Femur (tissue), 1 donor: ENCODE measurements around the gene PAGR1.
"Not testable (repeated sequence)": the region's sequence is repeated elsewhere in the genome, so short reads cannot be mapped to it uniquely, and the experiment has no call there.

Experiments
- DNase-seq: peaks from one replicate; pipeline ENCODE4 v3.0.0-alpha.2; 2017

Gene PAGR1

DNA sequence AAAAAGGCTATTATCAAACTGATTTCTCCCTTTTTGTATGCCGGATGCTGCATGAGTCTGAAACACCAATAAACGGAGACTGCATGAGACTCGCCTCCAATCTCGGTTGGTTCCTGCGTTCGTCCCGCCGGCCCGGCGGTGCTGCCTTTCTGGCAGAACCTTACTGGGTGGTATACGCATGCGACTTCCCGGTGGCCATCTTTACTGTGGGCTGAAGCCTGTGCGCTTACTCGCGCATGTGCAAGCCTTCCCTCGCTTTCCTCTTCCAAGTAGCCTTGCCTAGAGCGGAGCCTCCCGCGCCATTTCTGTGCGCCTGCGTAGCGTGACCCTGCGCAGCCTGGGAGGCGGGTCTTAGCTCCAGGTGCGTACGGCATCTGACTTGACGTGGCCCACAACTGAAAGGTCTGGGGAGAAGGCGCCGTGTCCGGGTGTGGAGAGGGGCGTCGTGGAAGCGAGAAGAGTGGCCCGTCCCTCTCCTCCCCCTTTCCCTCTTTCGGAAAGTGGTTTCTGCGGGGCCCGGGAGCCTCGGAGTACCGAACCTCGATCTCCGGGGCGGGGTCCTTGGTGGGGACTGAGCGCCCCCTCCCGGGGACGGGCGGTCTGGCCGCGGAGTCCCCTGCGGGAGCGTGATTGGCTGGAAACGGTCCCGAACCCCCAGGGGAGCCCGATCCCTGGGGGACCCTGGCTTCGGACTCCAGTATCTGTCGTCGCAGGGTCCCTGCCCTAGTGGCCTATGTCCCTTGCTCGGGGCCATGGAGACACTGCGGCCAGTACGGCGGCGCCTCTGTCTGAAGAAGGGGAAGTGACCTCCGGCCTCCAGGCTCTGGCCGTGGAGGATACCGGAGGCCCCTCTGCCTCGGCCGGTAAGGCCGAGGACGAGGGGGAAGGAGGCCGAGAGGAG, at the start of gene PAGR1:
PAGR1 (plus strand) TSS at position 360 of the 901 bp plus-strand sequence; CDS start at position 734, 374 bp downstream.
- DNase-seq: peak; percentile 99

DNA sequence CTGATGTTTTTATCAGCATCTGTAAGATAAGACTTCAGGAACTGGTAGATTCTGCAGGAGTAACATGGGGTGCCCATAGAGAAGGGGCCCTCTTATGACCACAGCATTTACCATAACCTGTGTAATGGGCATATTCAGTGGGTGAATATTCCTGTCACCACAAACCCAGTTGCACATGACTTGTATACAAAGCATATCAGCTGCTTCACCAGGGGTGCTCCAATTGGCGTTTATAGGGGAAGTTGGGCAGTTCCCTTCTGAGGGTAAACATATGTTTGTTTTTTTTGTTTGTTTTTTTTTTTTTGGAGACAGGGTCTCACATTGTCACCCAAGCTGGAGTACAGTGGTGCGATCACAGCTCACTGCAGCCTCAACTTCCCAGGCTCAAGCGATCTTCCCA, 49.4 kb upstream of the PAGR1 start:
- no peak for DNase-seq

DNA sequence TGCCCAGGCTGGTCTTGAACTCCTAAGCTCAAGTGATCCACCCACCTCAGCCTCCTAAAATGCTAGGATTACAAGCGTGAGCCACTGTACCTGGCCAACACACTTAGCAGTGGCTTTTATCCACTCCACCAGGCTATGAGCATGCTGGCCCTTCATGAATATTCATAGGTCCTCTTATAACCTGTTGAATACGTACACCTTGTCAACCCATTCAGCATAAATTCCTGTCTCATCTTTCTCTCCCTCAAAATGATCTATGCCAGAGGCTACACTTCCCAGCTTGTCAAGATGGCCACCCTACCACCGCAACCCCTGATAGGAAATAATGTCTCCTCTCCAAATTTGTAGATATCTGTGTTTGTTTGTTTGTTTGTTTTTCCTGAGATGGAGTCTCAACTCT, 48.9 kb upstream of the PAGR1 start:
- DNase-seq: no peak

DNA sequence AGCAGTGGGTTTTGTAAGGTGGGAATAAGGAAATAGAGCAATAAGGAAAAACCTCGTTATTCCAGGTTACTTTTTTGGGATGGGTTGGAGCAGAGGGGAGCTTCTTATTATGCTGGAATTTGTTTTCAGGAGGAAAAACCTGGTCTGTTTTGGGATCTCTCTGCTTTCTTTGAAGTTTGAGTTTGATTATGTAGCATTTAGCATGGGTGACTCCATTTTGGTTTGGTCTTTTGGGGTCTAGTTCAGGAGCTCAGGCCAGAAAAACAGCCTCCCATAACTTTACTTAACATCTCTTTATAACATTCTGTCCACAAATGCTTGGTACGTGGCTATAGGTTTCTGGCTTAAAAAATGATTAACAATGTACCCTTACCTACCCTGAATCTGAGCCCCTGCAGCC, 46.4 kb upstream of the PAGR1 start:
- DNase-seq: no peak

DNA sequence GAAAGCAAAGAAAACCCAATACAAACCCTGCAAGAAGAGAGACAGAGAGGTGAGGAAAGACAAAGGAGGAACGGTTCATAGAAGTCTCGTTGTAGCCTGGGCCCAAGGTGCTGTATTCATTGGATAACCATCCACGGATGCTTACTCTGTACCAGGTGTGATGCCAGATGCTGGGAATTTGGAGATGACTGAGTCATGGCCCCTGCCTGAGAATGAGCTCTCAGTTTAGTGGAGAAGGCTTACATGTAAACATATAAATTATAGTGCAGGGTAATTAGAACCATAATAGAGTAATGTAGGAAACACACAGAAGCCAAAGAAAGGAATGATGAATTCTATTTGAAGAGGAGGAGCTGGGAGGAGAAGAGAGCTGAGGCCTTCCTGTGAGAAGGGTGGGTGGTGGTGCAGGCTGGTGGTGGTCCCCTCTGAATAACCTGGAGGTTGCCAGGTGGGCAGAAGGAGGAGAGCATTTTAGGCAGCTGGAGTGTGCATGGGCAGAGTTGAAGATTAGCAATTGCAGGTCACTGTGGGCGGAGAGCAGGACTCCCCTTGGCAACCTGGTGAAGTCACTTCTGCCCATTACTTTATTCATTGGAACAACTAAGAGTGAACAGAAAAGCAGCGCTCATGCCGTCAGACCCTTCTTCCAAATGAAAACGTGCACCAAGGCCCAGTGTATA, 45.6 kb upstream of the PAGR1 start:
- DNase-seq: no peak

DNA sequence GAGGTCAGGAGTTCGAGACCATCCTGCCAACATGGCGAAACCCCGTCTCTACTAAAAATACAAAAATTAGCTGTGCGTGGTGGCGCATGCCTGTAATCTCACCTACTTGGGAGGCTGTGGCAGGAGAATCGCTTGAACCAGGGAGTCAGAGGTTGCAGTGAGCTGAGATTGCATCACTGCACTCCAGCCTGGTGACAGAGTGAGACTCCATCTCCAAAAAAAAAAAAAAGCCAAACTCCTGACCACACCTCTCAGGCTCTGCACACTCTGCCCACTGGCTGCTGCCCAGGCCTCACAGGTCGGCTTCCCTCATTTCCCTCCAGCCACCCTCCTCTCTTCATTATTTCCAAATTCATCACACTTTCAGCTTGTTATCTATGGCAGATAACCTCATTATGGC, 43.6 kb upstream of the PAGR1 start:
- not testable (repeated sequence) for DNase-seq

DNA sequence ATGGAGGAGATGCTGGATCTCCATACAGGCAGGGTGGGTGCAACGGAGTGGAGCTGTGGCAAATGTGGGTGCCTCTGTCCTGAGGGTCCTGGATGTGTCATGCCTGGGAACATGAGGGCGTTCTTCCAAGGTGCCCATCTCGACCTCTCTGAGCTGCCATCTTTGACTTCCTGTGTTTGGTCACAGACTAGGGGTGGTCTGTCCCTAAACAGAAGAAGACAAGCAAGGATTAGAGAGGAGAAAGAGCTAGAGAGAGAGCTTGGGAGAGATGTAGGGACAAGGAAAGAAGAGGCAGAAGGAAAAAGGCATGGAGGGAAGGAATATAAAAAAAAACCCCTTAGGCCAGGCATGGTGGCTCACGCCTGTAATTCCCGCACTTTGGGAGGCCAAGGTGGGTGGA, 41.2 kb upstream of the PAGR1 start:
- no peak for DNase-seq

DNA sequence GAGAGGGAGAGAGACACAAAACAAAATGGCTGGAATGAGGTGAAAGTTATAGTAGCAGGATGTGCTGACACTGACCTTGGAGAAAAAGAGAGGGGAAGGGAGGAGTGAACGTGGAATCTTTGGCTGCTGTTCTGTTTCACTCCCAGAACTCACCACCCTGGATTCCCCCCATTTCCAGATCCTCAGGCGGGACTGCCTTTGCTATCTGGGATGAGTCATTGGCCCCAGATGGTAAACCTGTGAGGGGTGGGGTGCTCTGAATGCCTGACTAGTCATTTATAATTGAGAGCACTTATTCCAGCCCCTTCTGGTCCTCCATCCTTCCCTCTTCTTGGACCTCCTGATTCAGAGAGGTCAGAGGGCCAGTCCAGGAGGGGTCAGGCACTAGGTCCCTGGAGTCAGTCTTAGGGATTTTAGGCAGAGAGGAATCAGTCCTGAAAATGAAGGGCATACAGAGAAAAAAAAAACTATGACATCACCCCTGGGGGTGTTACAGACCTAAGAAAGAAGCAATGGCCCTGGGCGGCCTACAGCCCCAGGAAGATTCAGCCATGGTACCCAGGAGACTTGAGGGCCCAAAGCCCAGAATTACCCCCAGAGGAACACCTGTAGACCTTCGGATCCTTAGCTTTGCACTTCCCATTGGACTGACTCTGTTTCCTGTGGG, 40.1 kb upstream of the PAGR1 start:
- no peak for DNase-seq

DNA sequence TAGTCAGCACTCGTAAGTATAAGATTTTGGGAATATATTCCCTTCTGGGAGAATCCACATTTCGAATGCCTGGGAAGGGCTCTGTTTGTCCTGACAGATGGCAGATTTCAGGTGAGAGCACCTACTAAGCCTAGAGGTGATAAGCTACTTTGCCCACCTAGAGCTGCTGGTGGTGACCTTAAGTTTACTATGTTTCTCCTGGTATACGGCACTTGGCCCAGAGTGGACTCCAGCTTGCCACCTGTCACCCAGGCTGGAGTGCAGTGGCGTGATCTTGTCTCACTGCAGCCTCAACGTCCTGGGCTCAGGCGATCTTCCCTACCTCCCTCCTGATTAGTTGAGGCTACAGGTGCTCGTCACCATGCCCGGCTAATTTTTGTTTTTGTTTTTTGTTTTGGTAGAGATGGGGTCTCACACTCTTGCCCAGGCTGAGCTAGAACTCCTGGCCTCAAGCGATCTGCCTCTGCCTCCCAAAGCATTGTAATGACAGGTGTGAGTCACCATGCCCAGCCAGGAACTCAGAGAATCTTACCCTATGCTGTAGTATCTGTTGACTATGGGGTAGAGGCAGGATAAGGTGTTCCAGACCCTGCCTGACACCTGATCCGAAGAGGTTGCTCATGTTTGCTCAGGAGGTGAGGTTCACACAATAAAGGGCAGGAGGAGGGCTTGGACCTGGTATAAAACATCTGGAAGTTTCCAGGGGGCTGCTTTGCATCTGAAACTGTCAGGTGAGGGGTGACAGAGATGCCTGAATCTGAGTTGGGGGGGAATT, 38.2 kb upstream of the PAGR1 start, which contains the start of gene ZG16:
ZG16 (plus strand) TSS at position 681 of the 775 bp plus-strand sequence. CDS start 1,011 bp downstream, outside the sequence.
- DNase-seq: no peak

DNA sequence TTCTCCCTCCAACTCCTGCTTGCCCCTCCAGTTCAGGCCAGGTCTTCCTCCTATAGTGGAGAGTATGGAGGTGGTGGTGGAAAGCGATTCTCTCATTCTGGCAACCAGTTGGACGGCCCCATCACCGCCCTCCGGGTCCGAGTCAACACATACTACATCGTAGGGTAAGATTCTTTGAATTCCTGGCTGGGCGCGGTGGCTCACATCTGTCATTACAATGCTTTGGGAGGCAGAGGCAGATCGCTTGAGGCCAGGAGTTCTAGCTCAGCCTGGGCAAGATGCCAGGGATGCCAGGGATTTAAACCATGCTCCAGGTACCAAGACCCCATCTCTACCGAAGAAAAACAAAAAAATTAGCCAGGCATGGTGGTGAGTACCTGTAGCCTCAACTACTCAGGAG, 36.5 kb upstream of the PAGR1 start:
- no peak for DNase-seq

DNA sequence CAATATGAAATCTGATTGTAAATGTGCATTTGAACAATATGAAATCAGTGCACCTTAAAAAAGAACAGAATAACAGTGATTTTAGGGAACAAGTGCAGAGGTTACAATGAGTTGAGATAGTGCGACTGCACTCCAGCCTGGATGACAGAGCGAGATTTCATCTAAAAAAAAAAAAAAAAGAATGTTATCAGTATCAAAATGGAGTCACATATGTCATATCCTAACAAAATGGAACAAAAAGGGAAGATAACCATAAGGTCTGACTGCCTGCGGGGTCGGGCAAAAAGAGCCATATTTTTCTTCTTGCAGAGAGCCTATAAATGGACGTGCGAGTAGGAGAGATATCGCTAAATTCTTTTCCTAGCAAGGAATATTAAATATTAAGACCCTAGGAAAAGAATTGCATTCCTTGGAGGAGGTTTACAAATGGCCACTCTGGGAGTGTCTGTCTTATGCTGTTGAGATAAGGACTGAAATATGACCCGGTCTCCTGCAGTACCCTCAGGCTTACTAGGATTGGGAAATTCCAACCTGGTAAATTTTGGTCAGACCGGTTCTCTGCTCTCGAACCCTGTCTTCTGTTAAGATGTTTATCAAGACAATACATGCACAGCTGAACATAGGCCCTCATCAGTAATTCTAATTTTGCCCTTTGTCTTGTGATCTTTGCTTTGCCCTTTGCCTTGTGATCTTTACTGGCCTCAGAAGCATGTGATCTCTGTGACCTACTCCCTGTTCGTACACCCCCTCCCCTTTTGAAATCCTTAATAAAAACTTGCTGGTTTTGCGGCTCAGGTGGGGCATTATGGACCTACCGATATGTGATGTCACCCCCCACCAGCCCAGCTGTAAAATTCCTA, 32.6 kb upstream of the PAGR1 start:
- DNase-seq: not testable (repeated sequence)

DNA sequence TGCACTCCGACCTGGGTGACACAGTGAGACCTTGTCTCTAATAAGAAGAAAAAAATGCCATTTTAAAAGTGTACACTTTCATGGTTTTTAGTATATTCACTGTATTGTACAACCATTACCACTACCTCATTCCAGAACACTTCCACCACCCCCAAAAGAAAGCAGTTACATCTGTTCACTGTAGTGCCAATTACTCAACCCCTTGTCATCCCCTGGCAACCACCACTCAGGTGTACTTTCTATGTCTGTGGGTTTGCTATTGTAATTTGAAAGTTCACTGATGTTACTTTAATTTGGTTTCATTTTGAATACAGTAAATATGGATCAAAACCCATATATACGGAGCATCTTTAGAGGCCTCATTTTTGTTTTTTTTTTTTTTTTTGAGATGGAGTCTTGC, 31.8 kb upstream of the PAGR1 start:
- no peak for DNase-seq

DNA sequence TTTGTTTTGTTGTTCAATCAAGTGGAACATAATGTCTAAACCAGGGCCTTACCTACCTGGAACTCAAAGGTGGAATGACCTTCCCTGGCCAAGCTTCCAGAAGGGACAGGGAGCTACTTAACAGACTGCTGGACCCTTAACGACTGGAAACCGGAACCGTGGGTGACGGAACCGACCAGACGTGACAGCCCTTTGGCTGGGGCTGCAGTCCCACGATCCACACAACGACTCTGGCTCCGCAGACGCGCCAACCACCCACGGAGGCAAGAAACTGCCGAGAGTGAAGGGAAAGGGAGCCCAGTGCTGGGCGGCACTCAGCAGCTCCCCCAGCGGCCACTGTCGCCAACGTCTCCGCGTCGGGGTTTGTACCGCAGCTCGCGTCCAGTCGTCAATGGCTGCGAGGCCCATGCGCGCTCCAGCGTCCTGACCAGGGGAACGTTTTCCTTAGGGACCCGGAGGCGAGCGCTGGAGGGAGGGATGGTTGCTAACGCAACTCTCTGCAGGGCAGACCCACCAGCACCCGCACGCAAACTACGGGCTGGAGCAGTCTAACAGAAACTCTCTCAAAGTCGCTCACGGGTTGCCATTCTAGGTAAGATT, 31.0 kb upstream of the PAGR1 start:
- DNase-seq: peak; percentile 68

DNA sequence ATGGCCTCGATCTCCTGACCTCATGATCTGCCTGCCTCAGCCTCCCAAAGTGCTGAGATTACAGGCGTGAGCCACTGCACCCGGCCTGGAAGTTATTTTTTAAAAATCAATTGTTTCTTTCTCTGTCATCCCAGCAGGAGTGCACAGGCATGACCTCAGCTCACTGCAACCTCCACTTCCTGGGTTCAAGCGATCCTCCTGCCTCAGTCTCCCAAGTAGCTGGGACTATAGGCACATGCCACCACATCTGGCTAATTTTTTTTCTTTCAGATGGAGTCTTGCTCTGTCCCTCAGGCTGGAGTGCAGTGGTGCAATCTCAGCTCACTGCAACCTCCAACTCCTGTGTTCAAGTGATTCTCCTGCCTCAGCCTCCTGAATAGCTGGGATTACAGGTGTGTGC, 28.8 kb upstream of the PAGR1 start:
- DNase-seq: not testable (repeated sequence)

DNA sequence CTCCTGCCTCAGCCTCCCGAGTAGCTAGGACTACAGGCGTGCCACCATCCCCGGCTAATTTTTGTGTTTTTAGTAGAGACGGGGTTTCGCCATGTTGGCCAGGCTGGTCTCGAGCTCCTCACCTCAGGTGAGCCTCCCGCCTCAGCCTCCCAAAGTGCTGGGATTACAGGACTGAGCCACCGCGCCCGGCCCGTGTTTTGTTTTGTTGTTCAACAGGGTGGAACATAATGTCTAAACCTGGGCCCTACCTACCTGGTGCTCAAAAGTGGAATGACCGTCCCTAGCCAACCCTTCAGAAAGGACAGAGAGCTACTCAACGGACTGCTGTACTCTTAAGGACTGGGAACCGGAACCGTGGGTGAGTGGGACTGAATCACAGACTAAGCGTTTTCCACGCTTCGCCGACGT, 26.2 kb upstream of the PAGR1 start:
- no peak for DNase-seq

DNA sequence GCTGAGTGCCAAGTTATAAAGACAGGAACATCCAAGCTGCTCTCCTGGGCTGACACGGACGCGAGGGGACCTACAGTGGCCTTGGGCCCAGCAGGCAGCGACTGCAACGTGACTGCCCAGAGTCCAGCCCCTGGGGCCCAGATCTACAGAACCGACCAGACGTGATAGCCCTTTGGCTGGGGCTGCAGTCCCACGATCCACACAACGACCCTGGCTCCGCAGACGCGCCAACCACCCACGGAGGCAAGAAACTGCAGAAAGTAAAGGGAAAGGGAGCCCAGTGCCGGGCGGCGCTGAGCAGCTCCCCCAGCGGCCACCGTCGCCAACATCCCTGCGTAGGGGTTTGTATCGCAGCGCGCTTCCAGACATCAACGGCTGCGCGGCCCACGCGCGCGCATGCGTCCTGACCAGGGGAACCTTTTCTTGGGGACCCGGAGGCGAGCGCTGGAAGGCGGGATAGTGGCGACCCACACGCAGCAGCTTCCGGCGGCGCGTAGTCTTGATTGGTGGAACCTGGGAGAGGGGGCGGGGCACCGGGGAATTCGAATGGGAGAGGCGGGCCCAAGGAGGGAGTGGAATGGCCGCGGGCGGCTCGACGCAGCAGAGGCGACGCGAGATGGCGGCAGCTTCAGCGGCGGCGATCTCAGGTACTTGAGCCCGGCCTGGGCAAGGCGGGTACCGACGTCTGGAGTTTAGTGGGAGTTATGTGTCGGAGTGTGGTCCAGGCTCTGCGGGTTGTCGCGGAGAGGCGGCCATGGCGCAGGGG, 25.6 kb upstream of the PAGR1 start, which contains the start of gene KIF22:
KIF22 (plus strand) TSS at position 569 of the 766 bp plus-strand sequence; CDS start at position 578, 9 bp downstream.
- DNase-seq: peak; percentile 99

DNA sequence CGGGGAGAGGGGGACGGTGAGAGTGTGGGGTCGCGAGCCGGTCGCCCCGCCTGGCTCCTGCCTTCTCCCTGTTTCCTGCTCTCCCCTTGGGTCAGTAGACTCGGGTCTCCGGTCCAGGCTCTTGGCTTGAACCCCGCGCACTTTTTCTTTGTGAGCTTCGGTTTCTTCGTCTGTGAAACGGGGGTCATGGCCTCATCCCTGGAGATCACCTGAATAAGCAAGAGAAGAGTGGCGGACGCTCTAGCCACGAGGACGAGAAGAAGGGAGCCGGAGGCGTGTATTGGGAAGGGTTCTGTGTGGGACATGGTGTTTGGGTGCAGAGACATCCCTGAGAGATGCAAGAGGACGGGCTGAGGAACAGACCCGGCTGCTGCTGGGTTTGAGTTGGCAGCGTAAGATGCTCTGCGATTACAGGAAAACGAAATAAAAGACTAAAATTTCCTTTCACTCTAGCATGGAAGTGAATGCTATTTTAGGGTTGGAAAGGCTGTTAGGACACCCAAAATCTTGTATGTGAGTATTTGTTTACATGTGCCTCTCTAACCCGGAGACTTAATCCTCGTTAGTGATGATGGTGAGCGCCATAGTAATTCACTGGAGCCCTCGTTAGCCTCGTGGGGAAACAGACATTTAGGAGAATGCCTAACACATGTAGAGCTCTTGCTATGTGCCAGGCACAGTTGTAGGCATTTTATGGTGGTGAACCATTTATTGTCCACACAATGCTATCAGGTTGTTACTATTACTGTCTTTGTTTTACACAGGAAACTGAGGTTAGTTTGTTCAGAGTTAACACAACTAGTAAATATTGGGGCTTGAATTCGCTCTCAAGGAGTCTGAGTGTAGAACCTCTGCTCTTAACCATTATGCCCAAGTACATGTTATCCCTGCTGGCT, 24.8 kb upstream of the PAGR1 start:
- DNase-seq: no peak

DNA sequence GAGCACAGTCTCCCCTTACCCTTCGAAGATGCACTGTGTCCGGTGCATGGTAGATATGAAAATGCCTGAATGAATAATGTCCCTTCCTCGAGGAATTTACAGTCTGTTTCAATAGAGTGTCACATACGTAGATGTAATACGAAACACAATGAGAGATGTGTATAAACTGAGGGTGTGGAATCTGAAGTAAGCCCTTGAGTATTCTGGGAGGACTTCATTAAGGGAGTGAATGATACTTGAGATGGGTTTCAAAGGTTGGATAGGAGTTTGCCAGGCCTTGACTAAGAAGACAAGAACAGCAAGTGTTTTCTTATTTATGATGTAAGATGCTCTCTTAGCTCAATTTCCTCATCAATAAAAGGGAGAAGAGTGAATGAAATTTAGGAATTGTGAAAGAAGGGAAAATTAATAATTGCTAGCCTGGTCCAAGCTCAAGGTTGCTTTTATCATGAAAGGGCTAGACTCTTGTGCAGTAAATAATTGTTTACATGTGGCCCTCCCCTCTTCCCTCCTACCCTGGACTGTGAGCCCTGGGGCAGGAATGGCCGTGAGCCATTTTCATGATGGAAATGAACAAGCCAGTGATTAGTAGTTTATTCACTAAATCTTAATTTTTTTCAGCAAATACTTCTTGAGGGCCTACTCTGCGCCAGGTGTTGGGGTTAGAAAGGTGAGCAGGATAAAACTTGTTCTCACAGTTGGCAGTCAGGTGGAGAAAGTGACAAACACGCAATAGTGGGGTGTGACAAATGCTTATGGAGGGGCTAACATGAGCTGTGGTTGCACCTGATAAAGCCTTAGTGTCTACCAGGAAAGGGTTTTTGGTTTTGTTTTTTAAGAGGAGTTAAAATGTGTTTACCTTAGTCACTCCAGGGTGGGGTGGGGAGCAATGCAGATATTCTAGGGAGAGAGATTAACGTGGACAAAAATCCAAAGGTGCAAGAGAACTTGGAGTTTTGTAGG, 23.8 kb upstream of the PAGR1 start:
- no peak for DNase-seq
